ENCODE measurements around the gene CTNND2. TPM values are rescaled to one million over a fixed set of nuclear protein-coding genes. Genes with fewer than 3 reads are reported as not detected.

Gene CTNND2
- total RNA-seq, 4 donors from 2014 or later, result 0.04 TPM; not detected in 3

DNA sequence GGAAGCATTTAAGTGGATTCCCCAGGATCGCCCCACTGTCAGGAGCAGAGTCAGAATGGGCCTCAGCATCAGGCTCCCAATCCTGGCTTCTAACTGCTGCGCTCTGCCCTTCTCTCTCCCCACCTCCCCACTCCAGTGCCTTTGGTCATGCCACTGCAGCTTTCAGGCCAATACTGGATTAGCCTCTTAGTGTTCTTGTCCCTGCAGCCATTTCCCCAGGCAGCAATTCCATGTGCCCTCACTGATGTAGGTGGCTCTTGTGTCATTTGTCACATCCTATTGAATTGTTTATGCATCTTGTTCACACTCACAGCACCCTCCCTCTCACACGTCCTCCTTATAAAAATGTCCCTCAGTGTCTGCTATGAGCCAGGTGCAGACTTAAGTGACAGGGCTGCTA, 599.0 kb downstream of the CTNND2 start:
- TF ChIP-seq POLR2A (IDR thresholded peaks at IDR 0.05), result no peak
- TF ChIP-seq, protein P1, sequence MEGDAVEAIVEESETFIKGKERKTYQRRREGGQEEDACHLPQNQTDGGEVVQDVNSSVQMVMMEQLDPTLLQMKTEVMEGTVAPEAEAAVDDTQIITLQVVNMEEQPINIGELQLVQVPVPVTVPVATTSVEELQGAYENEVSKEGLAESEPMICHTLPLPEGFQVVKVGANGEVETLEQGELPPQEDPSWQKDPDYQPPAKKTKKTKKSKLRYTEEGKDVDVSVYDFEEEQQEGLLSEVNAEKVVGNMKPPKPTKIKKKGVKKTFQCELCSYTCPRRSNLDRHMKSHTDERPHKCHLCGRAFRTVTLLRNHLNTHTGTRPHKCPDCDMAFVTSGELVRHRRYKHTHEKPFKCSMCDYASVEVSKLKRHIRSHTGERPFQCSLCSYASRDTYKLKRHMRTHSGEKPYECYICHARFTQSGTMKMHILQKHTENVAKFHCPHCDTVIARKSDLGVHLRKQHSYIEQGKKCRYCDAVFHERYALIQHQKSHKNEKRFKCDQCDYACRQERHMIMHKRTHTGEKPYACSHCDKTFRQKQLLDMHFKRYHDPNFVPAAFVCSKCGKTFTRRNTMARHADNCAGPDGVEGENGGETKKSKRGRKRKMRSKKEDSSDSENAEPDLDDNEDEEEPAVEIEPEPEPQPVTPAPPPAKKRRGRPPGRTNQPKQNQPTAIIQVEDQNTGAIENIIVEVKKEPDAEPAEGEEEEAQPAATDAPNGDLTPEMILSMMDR (IDR thresholded peaks at IDR 0.05 in 4 of 5, conservative IDR thresholded peaks at IDR 0.05 in 1 of 5), result no peak
- H3K4me1 ChIP-seq, result no peaks in the 10 kb centered on the region
- H3K4me3 ChIP-seq, result no peak overlapping the region
- H3K27ac ChIP-seq, result no peak overlapping the region
- H3K36me3 ChIP-seq, result no peaks in the 10 kb centered on the region
- H3K27me3 ChIP-seq, result no peaks in the 10 kb centered on the region
- intact Hi-C loops (cut with DNase I; ENCODE audit: low total_unique reads) (no loop called here), in situ Hi-C loops (cut with MboI; ENCODE audit: low sequenced_read_pairs in 4 of 4) (no loop called here)
- ATAC-seq (no peak), DNase-seq (no peak)
- no peaks in the 10 kb centered on the region for H3K9me3 ChIP-seq

GRCh38 chr5:11304641-11305040, 599.6 kb downstream of the CTNND2 start:
- Histone ChIP-seq H3K27ac (no peak overlapping the region), H3K9me3 (no peaks in the 10 kb centered on the region), H3K36me3 (no peaks in the 10 kb centered on the region), H3K4me1 (no peaks in the 10 kb centered on the region), H3K4me3 (no peak overlapping the region), H3K27me3 (no peaks in the 10 kb centered on the region)
- DNase-seq (no peak), ATAC-seq (no peak)
- in situ Hi-C loops (cut with MboI; ENCODE audit: low sequenced_read_pairs in 4 of 4) (no loop called here), intact Hi-C loops (cut with DNase I; ENCODE audit: low total_unique reads) (no loop called here)
- no peak for TF ChIP-seq POLR2A (IDR thresholded peaks at IDR 0.05)
- TF ChIP-seq, protein P1 (IDR thresholded peaks at IDR 0.05 in 4 of 5, conservative IDR thresholded peaks at IDR 0.05 in 1 of 5), result no peak

DNA sequence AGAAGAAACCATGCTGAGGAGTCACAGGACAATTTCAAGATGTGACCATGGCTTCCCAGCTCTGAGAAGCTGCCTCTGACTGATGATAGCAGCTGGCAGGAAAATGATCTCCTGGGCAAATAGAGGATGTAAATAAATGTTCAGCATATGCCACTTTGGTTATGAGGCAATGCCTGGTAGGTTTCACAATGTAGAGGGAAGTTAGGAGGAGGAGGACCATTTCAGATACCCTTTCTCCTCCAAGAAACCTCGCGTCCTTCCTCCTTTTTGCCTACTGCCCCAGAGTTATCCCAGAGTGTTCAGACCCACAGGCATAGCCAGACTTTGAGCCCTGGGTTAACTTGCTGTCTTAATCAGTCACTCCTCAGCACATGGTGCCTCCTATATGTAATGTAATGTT, 601.6 kb downstream of the CTNND2 start:
- ATAC-seq, result no peak
- H3K4me3 ChIP-seq, result no peak overlapping the region

DNA sequence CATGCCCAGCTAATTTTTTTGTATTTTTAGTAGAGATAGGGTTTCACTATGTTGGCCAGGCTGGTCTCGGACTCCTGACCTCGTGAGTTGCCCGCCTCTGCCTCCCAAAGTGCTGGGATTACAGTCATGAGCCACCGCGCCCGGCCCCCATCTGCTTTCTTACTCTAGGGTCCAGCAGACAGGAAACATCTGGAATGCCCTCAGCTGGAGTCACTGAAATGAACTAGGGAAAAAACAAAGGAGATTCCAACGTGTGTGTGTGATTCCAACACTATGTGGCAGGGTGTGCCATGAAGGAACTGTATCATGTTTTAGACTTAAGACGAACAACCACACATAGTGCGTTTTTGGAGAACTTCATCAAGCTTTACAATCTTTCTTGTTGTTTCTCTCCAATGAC, 603.1 kb downstream of the CTNND2 start:
- Histone ChIP-seq H3K4me3 (no peak overlapping the region), H3K9me3 (no peaks in the 10 kb centered on the region), H3K4me1 (no peaks in the 10 kb centered on the region), H3K36me3 (no peaks in the 10 kb centered on the region), H3K27me3 (no peaks in the 10 kb centered on the region), H3K27ac (no peak overlapping the region)
- in situ Hi-C loops (cut with MboI; ENCODE audit: low sequenced_read_pairs in 4 of 4) (no loop called here), intact Hi-C loops (cut with DNase I; ENCODE audit: low total_unique reads) (no loop called here)
- TF ChIP-seq POLR2A (IDR thresholded peaks at IDR 0.05), result no peak
- TF ChIP-seq, protein P1 (IDR thresholded peaks at IDR 0.05 in 4 of 5, conservative IDR thresholded peaks at IDR 0.05 in 1 of 5), result no peak
- ATAC-seq (no peak), DNase-seq (no peak)

More for the DNA sequence above, 601.6 kb downstream of the CTNND2 start:
- intact Hi-C loops (cut with DNase I; ENCODE audit: low total_unique reads) (no loop called here), in situ Hi-C loops (cut with MboI; ENCODE audit: low sequenced_read_pairs in 4 of 4) (no loop called here)
- Histone ChIP-seq H3K27me3 (no peaks in the 10 kb centered on the region), H3K27ac (no peak overlapping the region), H3K4me1 (no peaks in the 10 kb centered on the region), H3K36me3 (no peaks in the 10 kb centered on the region), H3K9me3 (no peaks in the 10 kb centered on the region)
- TF ChIP-seq POLR2A (IDR thresholded peaks at IDR 0.05), result no peak
- TF ChIP-seq, protein P1 (IDR thresholded peaks at IDR 0.05 in 4 of 5, conservative IDR thresholded peaks at IDR 0.05 in 1 of 5), result no peak
- no peak for DNase-seq

GRCh38 chr5:11300736-11301135, 603.5 kb downstream of the CTNND2 start:
- no peaks in the 10 kb centered on the region for H3K27me3 ChIP-seq
- no peak for DNase-seq
- H3K4me3 ChIP-seq, result no peak overlapping the region
- no peak for TF ChIP-seq POLR2A (IDR thresholded peaks at IDR 0.05)
- TF ChIP-seq, protein P1 (IDR thresholded peaks at IDR 0.05 in 4 of 5, conservative IDR thresholded peaks at IDR 0.05 in 1 of 5), result no peak
- no peak overlapping the region for H3K27ac ChIP-seq
- in situ Hi-C loops (cut with MboI; ENCODE audit: low sequenced_read_pairs in 4 of 4), result no loop called here
- intact Hi-C loops (cut with DNase I; ENCODE audit: low total_unique reads), result no loop called here
- no peaks in the 10 kb centered on the region for H3K4me1 ChIP-seq
- no peaks in the 10 kb centered on the region for H3K36me3 ChIP-seq
- no peak for ATAC-seq
- no peaks in the 10 kb centered on the region for H3K9me3 ChIP-seq
